Hematopoietic multipotent progenitor cell (in vitro differentiated cells): ENCODE results near the gene SLC35F3. TPM values are rescaled to one million over a fixed set of nuclear protein-coding genes. Genes with fewer than 3 reads are reported as not detected.
A peak's percentile ranks its signal among the peaks of the same experiment; 100 is the strongest.
"Not testable (repeated sequence)": the region's sequence is repeated elsewhere in the genome, so short reads cannot be mapped to it uniquely, and the experiment has no call there.

Experiments
- DNase-seq, 3 donors: peaks; one replicate each; pipeline ENCODE4 v3.0.0-alpha.2; 2011 to 2015; ENCODE audit warnings: low read depth in 2 of 3, low spot score in 2 of 3
- total RNA-seq: library from RNA; depleted of rRNA; stranded (reverse); fragments of >200 nt; gene quantifications from one replicate; pipeline ENCODE4 v1.2.3, GENCODE V29; 2012

Gene SLC35F3
- total RNA-seq, 1 donor = under 0.01 TPM

DNA sequence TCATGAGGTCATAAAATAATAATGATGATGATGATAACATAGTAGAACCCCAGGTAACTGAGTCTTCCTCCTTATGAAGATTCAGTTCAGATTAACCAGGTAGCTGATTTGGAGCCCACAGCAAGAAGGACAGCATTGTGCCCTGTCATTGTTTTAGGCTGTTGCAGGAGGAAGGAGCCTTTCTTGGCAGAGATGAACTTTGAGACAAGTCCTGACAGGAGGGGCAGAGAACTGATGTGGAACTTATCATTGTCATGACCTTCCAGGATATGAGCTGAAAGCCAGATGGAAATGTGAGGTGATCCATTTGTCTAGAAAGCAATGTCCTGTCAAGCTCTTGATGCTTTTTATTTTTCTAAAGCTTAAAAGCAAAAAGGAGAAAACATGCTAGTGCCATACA, 336.2 kb downstream of the SLC35F3 start:
- no peak for DNase-seq

DNA sequence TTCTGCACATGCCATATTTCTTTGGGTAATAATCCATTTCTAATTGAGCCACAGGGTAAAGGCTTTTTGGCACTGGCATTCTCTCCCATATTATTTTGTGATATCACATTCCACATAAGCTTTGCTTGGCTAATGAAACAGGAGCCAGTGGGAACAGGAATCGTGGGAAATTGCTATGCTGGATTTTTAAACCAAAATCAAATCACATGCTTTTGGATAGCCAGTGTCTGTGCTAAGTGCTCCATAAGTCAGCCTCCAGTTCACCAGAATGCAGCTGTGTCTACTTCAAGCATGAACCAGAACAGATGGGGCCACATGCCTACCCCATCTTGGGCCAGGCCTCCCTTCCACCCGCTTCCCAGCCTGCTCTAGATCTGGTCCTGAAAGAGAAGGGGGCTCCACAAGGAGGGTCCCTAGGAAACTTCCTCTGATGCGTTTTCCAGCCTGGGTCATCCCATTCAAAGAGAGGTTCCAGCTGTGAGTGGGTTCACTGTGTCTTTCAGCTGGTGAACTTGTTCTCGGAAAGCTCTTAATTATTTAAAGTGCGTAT, 337.5 kb downstream of the SLC35F3 start:
- no peak for DNase-seq

DNA sequence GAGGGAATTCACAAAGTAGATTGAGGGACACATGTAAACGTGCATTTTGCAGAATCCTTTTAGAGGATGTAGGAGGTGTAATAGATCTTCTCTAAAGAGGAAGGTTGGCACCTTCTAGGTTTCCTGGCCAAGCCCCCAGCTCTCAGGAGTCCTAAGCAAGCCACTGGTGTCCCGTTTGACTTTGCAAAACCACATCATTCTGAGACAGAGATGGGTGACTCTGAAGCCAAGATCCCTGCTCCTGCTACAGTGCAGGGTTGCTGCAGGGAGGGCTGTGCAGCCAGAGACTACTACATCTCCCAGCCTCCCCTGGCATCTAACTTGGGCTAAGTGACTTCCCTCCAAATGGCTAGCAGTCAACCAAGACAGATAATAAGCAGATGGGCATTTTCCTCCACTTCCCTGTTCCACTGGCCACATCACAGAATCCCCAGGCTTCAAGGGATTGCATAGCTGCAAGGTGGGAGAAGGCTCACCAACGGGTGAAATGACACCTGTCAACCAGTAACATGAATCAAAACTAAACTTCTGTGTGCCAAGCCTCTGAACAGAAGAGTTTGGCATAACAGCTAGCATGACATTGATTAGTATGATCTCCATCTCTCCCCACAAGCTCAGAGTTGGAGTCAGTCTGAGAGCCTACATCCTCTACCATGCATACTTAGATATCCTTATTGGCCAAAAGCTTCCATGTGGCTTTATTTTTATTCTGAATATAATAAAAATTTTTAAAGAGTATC, 339.2 kb downstream of the SLC35F3 start:
- no peak for DNase-seq

DNA sequence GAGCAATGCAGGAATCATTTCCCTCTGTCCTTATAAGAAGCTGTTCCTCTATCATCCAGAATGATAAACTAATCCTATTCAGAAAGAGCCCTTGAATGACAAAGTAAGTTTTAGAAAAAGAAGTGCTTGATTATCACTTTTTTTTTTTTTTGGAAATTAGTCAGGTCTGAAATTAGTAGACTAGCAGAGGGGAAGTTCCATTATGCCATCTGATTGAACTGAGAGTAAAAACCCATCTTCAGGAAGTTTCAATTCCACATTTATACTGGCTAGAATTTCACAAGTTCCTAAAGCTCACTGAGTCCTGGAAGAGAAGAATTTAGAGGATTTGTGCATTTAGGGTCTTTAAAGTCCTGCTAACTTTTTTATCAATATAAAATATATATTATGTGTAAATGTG, 340.0 kb downstream of the SLC35F3 start:
- DNase-seq = no peak

DNA sequence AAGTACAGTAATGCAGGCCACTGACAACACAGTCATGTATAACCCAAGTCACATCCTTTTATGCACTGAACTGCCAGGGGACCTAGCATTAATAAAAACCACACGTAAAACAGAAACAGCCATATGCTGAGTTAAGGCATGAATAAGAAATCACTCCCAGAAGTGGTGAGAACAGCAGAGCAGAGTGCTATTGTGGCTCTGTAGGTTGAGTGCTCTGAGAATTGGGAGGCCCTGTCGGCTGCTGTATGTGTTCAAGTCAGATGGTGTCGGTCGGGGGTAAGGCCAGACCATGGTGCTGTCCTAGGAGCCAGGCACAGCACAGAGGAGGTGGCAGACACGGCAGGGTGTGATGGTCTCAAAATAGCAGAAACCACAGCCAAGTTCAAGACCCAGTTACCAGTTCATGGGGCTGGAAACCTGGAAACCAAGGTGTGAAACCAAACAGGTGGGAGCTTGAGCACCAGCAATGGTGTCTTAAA, 342.2 kb downstream of the SLC35F3 start:
- no peak for DNase-seq

DNA sequence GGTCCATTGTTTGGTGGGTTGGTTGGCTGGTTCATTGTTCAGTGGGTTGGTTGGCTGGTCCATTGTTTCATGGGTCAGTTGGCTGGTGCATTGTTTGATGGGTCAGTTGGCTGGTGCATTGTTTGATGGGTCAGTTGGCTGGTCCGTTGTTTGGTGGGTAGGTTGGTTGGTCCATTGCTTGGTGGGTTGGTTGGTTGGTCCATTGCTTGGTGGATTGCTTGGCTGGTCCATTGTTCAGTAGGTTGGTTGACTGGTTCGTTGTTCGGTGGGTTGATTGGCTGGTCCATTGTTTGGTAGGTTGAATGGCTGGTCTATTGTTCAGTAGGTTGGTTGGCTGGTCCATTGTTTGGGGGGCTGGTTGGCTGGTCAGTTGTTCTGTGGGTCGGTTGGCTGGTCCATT, 343.3 kb downstream of the SLC35F3 start:
- not testable (repeated sequence) for DNase-seq

DNA sequence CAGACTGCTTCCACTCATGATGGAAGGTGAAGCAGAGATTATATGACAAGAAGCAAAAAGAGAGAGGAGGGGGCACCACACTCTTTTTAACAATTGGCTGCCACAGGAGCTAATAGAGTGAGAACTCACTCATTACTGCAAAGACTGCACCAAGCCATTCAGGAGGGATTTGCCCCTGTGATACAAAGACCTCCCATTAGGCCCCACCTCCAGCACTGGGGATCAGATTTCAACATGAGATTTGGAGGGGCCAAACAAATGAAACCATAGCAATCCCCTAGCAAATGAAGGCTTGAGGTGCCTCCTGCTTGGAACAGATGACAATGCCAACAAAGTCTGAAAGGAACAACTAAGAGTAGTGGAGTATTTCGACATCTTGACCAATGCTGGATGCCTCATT, 346.3 kb downstream of the SLC35F3 start:
- no peak for DNase-seq

DNA sequence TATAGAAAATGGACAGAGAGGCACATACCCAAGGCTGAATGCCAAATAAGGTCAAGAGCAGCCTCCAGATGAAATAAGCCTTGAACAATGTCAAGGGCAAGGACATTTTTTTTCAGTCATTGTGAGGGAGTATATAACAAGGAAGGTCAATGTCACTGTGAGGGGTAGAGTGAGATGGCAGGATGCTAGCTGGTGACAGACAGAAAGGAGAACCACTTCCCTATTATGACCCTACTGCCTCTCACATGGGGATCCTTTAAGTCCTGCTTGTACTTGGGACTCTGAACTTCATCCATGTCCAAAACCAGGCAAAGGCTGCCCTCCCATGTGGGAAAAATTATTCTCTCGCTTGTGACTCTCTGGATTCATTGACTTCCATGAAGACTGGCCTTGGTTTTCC, 349.3 kb downstream of the SLC35F3 start:
- peak in 1 of 3 donors; percentile 5 for DNase-seq

DNA sequence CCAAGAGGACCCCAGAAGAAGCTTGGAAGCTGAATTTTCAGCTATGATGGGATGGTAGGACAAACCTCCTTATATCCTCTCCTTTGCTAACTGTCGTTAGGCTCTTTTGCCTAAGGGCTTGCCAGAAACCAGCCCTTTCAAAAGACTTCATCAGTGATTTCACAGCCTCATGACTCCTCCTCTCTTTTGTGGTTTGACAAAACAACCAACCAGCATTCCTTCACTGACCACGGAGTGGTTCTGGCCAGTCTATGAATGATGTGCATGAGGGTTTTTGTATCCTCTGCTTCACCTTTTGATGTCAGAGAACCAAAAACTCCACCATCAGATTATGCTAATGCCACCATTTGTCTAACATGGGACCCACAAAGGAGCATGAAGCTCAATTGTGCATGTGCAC, 351.9 kb downstream of the SLC35F3 start:
- DNase-seq = no peak

DNA sequence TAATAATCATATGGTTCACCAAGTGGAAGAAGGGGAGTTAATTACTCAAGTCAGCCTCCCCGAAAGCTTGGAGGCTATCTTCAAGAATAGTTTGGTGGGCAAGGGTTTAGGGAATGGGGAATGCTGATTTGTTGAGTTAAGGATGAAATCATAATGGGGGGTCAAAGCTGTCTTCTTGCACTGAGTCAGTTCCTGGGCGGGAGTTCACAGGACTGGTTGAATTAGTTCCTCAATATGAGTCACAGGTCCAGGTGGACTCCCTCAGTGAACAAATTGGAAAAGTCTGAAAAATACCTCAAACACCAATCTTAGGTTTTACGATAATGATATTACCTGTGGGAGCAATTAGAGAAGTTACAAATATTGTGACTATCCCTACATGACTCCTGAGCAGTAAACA, 353.6 kb downstream of the SLC35F3 start:
- DNase-seq = no peak

DNA sequence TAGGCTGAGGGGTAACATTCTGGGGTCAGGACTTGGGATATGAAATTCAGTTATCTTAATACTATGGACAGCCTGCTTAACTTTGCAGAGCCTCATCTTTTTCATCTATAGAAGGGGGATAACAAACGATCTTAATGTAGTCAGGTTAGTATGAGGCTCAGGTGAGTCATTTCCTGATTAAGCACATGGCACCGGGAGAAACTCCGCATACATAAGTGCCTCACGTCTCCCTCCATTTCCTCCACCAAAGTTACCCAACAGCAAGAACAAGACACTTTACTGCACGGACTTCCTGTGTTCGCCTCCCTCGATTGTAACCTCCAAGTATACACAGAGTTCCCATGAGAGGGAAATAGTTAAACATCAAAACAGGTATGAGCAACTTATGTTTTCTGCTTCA, 356.1 kb downstream of the SLC35F3 start:
- peak in 2 of 3 donors; percentile 1 to 3 for DNase-seq

DNA sequence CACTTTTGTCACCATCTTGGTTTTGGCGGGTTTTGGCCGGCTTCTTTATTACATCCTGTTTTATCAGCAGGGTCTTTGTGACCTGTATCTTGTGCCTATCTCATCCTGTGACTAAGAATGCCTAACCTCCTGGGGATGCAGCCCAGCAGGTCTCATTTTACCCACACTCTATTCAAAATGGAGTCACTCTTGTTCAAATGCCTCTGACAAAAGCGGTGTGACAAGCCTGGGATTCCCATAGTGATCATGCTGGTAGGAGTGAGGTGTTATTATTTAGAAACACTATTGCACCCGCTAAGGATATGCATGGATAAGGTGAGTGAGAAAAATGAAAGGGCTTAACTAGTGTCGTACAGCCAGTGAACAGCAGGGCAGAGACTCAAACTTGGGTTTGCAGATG, 357.1 kb downstream of the SLC35F3 start:
- no peak for DNase-seq

DNA sequence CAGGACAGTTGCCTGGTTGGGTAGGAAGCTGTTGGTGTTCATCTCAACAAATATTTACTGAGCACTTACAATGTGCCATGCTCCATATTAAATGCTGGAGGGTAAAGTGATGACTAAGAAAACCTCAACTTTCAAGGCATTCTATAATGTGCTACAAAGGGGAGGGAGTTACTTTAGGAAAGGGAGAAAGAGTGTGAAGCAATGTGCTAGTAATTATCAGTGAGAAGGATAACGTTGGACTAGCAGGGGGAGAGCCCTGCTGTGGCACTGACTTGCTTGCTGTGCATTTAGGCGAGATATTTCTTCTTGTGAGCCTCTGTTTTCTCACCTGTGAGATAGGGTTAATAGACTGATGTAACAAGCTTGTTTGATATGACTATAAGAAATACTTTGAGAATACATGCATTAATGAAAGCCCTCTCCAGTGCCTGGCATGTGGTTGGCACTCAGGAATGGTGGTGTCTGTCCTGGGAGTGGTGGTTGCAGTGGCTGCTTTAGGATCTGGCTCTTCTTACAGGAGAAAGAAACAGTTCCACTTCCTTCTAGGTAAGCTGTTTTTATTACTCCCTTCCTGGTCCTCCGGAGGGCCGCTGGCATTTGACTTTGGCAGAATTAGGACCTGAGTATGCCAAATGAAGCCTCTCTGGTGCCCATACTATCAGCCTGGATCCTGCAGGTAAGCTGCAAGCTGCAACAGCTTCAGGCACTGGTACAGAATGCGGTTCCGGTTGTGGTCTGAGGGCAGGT, 357.7 kb downstream of the SLC35F3 start:
- DNase-seq = no peak

DNA sequence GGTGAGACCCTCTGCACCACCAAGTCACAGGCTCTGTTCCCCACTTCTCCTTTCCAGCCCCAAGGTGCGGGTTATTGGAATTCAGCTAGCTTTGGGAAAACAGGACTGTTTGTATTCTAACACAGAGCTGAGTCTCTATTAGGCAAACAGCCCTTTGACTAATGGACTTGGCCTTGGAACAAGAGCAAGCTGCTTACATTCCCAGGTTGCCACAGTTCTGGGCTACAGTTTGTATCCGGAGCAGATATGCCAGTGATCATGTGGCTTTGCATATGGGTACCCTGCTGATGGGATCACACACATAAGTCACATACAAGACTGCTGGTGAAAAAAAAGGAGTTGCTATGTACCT, 358.3 kb downstream of the SLC35F3 start:
- no peak for DNase-seq

DNA sequence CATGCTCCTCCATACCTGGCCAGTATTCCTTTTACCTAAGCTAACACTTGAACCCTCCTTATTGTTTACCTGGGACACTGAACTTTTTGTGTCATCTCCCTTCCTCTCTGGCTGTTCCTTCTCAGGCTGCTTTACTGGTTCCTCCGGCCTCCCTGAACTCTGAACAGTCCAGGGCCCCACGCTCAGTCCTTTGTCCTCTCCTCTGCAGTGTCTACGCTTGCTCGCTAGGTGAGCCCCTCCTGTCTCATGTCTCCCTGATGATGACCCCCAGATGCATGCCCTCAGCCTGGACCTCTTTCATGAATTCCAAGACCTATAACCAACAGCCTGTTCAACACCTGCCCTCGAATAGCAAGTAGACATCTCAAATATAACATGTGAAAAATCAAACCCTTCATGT, 360.4 kb downstream of the SLC35F3 start:
- no peak for DNase-seq

DNA sequence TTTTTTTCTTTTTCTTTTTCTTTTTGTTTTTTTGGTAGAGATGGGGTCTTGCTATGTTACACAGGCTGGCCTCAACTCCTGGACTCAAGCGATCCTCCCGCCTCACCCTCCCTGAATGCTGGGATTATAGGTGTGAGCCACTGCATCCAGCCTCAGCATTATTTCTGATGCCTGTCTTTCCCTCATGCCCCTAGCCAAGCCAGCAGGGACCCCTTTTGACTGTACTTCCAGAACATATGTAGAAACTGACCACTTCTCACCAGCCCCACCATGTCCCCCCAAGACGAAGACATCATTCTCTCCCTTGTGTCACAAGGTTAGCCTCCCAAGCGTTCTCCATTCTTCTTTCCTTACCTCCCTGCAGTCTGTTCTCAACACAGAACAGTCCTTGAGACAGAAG, 360.8 kb downstream of the SLC35F3 start:
- DNase-seq = no peak

DNA sequence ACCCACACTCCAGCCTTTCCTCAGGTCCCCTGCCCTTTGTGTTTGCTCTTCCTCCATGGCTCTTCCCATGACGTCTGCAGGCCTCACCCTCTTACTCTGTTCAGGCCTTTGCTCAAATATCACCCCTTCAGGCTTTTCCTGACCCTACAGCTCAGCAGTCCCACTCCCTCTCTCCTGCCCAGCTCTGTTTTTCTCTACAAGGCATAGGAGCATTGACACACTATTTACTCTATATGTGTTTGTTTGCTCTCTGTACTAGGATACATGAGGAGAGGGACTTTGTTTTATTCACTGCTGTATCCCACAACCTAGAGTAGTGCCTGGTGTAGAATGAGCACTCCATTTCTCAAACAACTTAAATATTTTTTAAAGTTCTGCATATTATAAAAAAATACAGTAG, 361.4 kb downstream of the SLC35F3 start:
- DNase-seq = no peak

DNA sequence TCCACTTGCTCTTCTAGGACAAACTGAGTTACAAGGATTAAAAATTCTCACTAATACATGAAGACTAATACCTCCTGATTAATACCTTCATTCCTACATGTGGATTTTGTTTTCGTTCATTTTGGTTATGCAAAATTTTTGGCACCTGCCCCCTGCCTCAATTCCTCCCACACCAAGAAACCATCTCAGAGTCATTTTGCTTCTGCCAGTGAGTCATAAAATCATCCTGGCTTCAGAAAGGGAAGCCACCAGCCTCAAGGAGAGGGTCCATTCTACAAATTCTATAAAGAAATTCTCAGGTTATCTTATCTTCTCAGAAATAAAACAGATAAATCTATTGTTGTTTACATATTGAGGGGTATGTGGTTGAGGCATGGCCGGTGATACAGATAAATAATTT, 365.6 kb downstream of the SLC35F3 start:
- no peak for DNase-seq

DNA sequence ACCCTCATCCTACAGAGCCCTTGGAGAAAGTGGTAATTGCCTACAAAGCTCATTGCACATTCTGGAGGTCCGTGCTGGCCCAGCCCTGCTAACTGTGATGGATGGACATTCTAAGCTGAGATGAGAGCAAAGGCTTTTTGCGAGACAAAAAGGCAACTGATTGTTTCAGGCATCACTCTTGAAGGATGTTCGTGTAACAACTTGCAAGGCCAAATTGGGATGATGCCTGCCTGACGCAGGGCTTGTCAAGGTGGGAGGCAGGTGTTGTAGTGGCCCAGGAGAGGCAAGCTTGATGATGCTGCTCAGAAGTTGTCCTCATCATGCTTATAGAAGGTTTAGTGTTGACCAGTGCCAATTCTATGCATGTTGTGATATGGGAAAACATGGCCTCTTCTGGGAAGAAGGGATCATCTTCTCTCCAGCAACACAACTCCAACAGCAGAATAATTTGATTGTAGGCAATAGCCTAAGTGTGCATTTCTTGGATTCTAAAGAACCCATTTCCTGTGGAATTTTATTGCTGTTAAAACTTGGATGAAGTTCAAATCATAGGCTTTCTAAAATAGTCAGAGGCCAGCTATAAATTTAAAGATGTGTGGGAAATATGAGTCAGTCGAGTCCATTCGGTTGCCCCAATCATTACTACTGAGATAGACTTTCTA, 366.2 kb downstream of the SLC35F3 start:
- no peak for DNase-seq

DNA sequence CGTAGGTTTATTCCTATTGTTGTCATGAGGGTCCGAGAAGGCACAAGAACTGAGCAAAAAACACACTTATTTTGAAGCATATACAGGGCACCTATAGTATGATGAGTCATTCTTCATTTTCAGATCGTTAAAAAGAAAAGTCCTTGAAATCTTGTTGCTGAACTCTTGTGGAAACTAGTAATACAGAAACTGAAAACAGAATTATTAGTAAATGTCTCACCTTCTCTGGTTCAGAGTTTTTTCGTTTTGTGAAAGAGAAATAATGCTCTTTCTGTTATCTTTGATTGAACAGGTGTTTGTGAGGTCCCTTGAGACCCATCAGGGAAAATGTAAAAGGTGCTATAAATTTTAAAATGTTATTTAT, 366.7 kb downstream of the SLC35F3 start:
- DNase-seq = no peak

DNA sequence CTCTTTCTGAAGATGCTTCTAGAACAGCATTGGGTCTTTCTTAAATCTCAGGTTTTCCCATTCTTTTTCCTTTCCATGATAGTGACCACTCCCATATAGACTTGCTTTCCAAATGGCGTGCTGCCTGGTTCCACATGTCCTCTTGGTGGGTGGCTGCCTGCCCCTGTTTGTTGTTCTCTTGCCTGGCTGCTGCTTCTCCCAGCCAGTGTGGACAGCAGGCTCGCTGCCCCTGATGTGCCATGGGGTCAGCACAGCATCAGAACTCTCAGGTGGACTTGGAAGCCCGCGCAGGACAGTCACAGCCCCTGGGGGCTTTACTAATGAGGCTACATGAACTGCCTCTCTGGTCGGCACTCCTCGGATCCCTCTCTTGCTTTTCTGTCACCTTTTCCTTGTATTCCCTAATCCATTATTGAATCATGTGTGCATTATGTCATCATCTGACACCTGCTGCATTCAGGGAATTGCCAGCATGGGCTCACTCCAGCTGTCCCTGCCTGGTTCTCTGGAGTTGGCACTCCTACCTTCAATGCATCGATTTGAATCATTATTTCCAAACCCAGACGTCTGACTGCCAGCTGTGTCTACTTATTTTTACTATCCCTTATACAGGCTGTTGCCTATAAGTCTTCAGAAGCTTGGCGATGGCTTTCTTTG, 368.3 kb downstream of the SLC35F3 start:
- no peak for DNase-seq
